IMR-90 (cell line): ENCODE results near the gene USB1. TPM values are rescaled to one million over a fixed set of nuclear protein-coding genes. Genes with fewer than 3 reads are reported as not detected.

Experiments
- ATAC-seq: fragments of 200-7000 bp; cut with Tn5 transposase; 2 replicates; pipeline ENCODE4 v1.9.1; 2020; ENCODE audit warnings: low read depth, mild to moderate bottlenecking, moderate library complexity
- BruUV-seq: library from RNA; stranded (reverse); fragments of 400-500 nt; replicated peaks from 2 replicates; lab custom pipeline; 2021; lab: Mats Ljungman, UMichigan
- CTCF ChIA-PET: fragments of 300-600 bp; formaldehyde crosslinking; extraction: SDS; loops from one replicate; lab custom pipeline; 2021; ENCODE audit warnings: antibody characterized with exemption; lab: Yijun Ruan, JAX
- POLR2A ChIA-PET: fragments of 300-600 bp; sonication (Branson Sonifier 250); formaldehyde crosslinking; loops from one replicate; lab custom pipeline; 2022; ENCODE audit warnings: antibody characterized with exemption; ENCODE audit not compliant: unreplicated experiment; lab: Charles Lee
- DNase-seq: peaks from one replicate; pipeline ENCODE4 v3.0.0; 2013
- H2AFZ ChIP-seq: replicated peaks from 2 replicates; pipeline ENCODE3; 2013; ENCODE audit warnings: low read length, mild to moderate bottlenecking; ENCODE audit not compliant: poor library complexity
- H2AK5ac ChIP-seq: 2 replicates; pipeline ENCODE4 v1.6.1; 2013; ENCODE audit warnings: low read depth, low read length, inconsistent platforms
- H2AK9ac ChIP-seq: replicated peaks from 2 replicates; pipeline ENCODE3; 2013; ENCODE audit warnings: mild to moderate bottlenecking, low read depth, low read length, moderate library complexity; ENCODE audit not compliant: poor library complexity
- H2BK120ac ChIP-seq: 2 replicates; pipeline ENCODE4 v1.6.1; 2013; ENCODE audit warnings: low read depth, low read length, inconsistent platforms
- H2BK15ac ChIP-seq: 3 replicates; pipeline ENCODE4 v1.6.1; 2013; ENCODE audit warnings: low read depth, low read length, inconsistent platforms
- H2BK20ac ChIP-seq: 2 replicates; pipeline ENCODE4 v1.6.1; 2013; ENCODE audit warnings: low read depth, mild to moderate bottlenecking, inconsistent platforms, low read length, moderate library complexity
- H2BK5ac ChIP-seq: 2 replicates; pipeline ENCODE4 v1.6.1; 2013; ENCODE audit warnings: mild to moderate bottlenecking, low read depth, low read length, inconsistent platforms; ENCODE audit not compliant: poor library complexity, severe bottlenecking
- H3K14ac ChIP-seq: replicated peaks from 2 replicates; pipeline ENCODE4 v1.6.1; 2013; ENCODE audit warnings: low read depth, low read length, inconsistent platforms
- H3K18ac ChIP-seq: 2 replicates; pipeline ENCODE4 v1.6.1; 2013; ENCODE audit warnings: low read depth, low read length, control low read depth
- H3K23ac ChIP-seq: 2 replicates; pipeline ENCODE4 v1.6.1; 2013; ENCODE audit warnings: low read depth, low read length, inconsistent platforms
- H3K27ac ChIP-seq: 2 replicates; pipeline ENCODE4 v1.5.1; 2013; ENCODE audit warnings: mild to moderate bottlenecking, control low read depth, low read length; ENCODE audit not compliant: insufficient read depth
- H3K27me3 ChIP-seq: 2 replicates; pipeline ENCODE4 v1.6.1; 2013; ENCODE audit warnings: low read length; ENCODE audit not compliant: control insufficient read depth, insufficient read depth
- H3K36me3 ChIP-seq: 2 replicates; pipeline ENCODE4 v1.6.1; 2013; ENCODE audit warnings: low read length, mixed read lengths; ENCODE audit not compliant: control insufficient read depth, insufficient read depth
- H3K4ac ChIP-seq: 2 replicates; pipeline ENCODE4 v1.6.1; 2013; ENCODE audit warnings: low read depth, low read length, inconsistent platforms
- H3K4me1 ChIP-seq: 2 replicates; pipeline ENCODE4 v1.6.1; 2013; ENCODE audit warnings: low read length, mixed read lengths; ENCODE audit not compliant: control insufficient read depth, insufficient read depth
- H3K4me2 ChIP-seq: 2 replicates; pipeline ENCODE4 v1.6.1; 2013; ENCODE audit warnings: low read depth, mild to moderate bottlenecking, control low read depth, low read length, moderate library complexity
- H3K4me3 ChIP-seq: 2 replicates; pipeline ENCODE4 v1.5.1; 2013; ENCODE audit warnings: low read depth, mild to moderate bottlenecking, control low read depth, low read length, moderate library complexity; ENCODE audit not compliant: insufficient read depth
- H3K56ac ChIP-seq: 2 replicates; pipeline ENCODE4 v1.6.1; 2013; ENCODE audit warnings: low read length, inconsistent platforms; ENCODE audit not compliant: insufficient read depth; ENCODE audit errors: extremely low read depth
- H3K79me1 ChIP-seq, 2 experiments: 2 replicates each; pipeline ENCODE4 v1.6.1; 2013; ENCODE audit warnings: low read length in 2 of 2, inconsistent platforms in 1 of 2, low read depth in 1 of 2
- H3K9ac ChIP-seq: 2 replicates; pipeline ENCODE4 v1.6.1; 2013; ENCODE audit warnings: low read depth, low read length, control low read depth
- H3K9me1 ChIP-seq: 2 replicates; pipeline ENCODE4 v1.6.1; 2013; ENCODE audit warnings: low read length, inconsistent platforms; ENCODE audit not compliant: insufficient read depth
- H3K9me3 ChIP-seq: 2 replicates; pipeline ENCODE4 v1.6.1; 2013; ENCODE audit warnings: low read length; ENCODE audit not compliant: control insufficient read depth, insufficient read depth
- H4K20me1 ChIP-seq: 2 replicates; pipeline ENCODE4 v1.6.1; 2013; ENCODE audit warnings: low read length, inconsistent platforms; ENCODE audit not compliant: insufficient read depth
- H4K5ac ChIP-seq: 2 replicates; pipeline ENCODE4 v1.6.1; 2013; ENCODE audit warnings: mild to moderate bottlenecking, low read depth, low read length, control low read depth
- H4K8ac ChIP-seq, 2 experiments: 2 replicates each; pipeline ENCODE4 v1.6.1; 2013; ENCODE audit warnings: low read depth in 2 of 2, low read length in 2 of 2, control low read depth in 1 of 2, inconsistent platforms in 1 of 2
- H4K91ac ChIP-seq: 2 replicates; pipeline ENCODE4 v1.6.1; 2013; ENCODE audit warnings: low read depth, low read length, inconsistent platforms; ENCODE audit not compliant: insufficient read depth
- BHLHE40 ChIP-seq: fragments of 150-350 bp; IDR thresholded peaks from 2 replicates; pipeline ENCODE4 v1.6.1; 2016; ENCODE audit warnings: mild to moderate bottlenecking, low read depth, low read length
- CHD1 ChIP-seq: IDR thresholded peaks from 2 replicates; pipeline ENCODE4 v1.6.1; 2012; ENCODE audit warnings: low read depth, low read length, improper control_type of control experiment
- FOS ChIP-seq: fragments of 150-350 bp; IDR thresholded peaks from 2 replicates; pipeline ENCODE4 v1.6.1; 2016; ENCODE audit warnings: low read depth, low read length
- MAFK ChIP-seq: IDR thresholded peaks from 2 replicates; pipeline ENCODE4 v1.6.1; 2012; ENCODE audit warnings: low read depth, low read length, improper control_type of control experiment
- MAZ ChIP-seq: IDR thresholded peaks from 2 replicates; pipeline ENCODE4 v1.6.1; 2012; ENCODE audit warnings: low read depth, mild to moderate bottlenecking, low read length, improper control_type of control experiment, moderate library complexity, borderline replicate concordance
- MXI1 ChIP-seq: IDR thresholded peaks from 2 replicates; pipeline ENCODE4 v1.6.1; 2012; ENCODE audit warnings: low read depth, mild to moderate bottlenecking, low read length, moderate library complexity, borderline replicate concordance
- NFE2L2 ChIP-seq: fragments of 150-350 bp; IDR thresholded peaks from 2 replicates; pipeline ENCODE4 v1.6.1; 2016; ENCODE audit warnings: low read depth, mild to moderate bottlenecking, low read length
- POLR2A ChIP-seq: IDR thresholded peaks from 2 replicates; pipeline ENCODE4 v1.6.1; 2012; ENCODE audit warnings: mild to moderate bottlenecking, low read depth, low read length
- RAD21 ChIP-seq: IDR thresholded peaks from 2 replicates; pipeline ENCODE4 v1.6.1; 2012; ENCODE audit warnings: low read length, improper control_type of control experiment
- RCOR1 ChIP-seq: IDR thresholded peaks from 2 replicates; pipeline ENCODE4 v1.6.1; 2012; ENCODE audit warnings: mild to moderate bottlenecking, low read length, improper control_type of control experiment; ENCODE audit not compliant: insufficient replicate concordance
- SMC3 ChIP-seq: fragments of 150-350 bp; IDR thresholded peaks from 2 replicates; pipeline ENCODE4 v1.6.1; 2016; ENCODE audit warnings: low read depth, mild to moderate bottlenecking, antibody characterized with exemption, low read length, moderate library complexity
- WGBS, 2 experiments: methylation state at CpG; one replicate each; pipeline versions ENCODE4 v1.1.5 to v1.1.7; 2013; ENCODE audit warnings: missing lambda C conversion rate in 2 of 2; ENCODE audit not compliant: insufficient read length in 1 of 2; ENCODE audit errors: extremely low coverage in 2 of 2; 5-methylcytosine and 5-hydroxymethylcytosine counted together
- dilution Hi-C: fragments of 300-500 bp; cut with HindIII; formaldehyde crosslinking; loops from one replicate; pipeline ENCODE4 v1.14.3; 2018; ENCODE audit warnings: low sequenced_read_pairs; ENCODE audit not compliant: unreplicated experiment
- in situ Hi-C: fragments of 300-500 bp; cut with MboI; formaldehyde crosslinking; loops from 3 replicates; pipeline ENCODE4 v1.14.3; 2019; ENCODE audit warnings: low sequenced_read_pairs, inconsistent platforms, mixed read lengths
- intact Hi-C: fragments of 100-400 bp; cut with micrococcal nuclease; formaldehyde crosslinking; loops from 2 replicates; pipeline ENCODE4 v1.10.0; 2022
- polyA plus RNA-seq, 3 experiments: library from polyadenylated mRNA; depleted of rRNA; stranded (reverse); fragments of >200 nt; gene quantifications; 2 replicates each; pipeline ENCODE4 v1.2.3, GENCODE V29; 2012; ENCODE audit warnings: low replicate concordance in 1 of 3
- total RNA-seq: library from RNA; depleted of rRNA; stranded (reverse); fragments of >200 nt; gene quantifications from 2 replicates; pipeline ENCODE4 v1.2.3, GENCODE V29; 2012
- TF ChIP-seq, protein P1 (sequence below): fragments of 150-350 bp; IDR thresholded peaks from 2 replicates; pipeline ENCODE4 v1.6.1; 2016; ENCODE audit warnings: low read depth, mild to moderate bottlenecking, low read length, moderate library complexity, borderline replicate concordance

The USB1 gene
- total and polyA plus RNA-seq, 2 of the 4 experiments (the other 2 are of a cell fraction) = 45.9 to 94.9 TPM

DNA sequence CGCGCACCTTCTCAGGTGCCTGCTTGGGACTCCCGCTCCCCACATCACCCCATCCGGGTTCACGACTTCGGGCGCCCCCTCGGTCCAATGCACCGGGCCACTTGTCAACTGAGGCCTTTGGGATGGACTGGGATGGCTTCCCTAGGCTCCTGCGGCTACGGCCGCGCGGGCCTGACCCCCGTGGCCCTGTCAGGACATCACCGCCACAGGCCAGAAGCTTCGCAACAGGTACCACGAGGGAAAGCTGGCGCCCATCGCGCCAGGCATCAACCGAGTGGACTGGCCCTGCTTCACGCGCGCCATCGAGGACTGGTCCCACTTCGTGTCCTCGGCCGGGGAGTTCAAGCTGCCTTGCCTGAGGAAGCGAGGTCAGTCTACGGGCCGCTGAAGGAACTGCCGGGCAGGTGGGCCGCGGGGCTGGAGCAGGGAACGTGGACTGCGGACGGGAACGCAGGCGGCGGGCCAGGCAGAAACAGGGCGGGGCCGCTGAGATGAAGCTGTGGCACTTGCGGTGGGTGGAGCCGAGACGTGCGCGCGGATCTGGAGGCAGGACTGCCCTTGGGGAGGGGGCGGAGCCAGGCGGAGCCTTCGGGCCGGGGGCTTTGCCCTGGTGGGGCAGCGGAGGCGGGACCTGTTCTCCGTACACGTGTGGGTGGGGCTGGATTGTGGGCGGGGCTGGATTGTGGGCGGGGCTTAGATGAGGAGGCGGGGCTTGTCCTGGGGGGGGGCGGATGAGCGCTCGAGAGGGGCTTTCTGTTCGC is 16.6 kb upstream of the USB1 start (continued):
- TF ChIP-seq MAZ (no peak), FOS (no peak)

DNA sequence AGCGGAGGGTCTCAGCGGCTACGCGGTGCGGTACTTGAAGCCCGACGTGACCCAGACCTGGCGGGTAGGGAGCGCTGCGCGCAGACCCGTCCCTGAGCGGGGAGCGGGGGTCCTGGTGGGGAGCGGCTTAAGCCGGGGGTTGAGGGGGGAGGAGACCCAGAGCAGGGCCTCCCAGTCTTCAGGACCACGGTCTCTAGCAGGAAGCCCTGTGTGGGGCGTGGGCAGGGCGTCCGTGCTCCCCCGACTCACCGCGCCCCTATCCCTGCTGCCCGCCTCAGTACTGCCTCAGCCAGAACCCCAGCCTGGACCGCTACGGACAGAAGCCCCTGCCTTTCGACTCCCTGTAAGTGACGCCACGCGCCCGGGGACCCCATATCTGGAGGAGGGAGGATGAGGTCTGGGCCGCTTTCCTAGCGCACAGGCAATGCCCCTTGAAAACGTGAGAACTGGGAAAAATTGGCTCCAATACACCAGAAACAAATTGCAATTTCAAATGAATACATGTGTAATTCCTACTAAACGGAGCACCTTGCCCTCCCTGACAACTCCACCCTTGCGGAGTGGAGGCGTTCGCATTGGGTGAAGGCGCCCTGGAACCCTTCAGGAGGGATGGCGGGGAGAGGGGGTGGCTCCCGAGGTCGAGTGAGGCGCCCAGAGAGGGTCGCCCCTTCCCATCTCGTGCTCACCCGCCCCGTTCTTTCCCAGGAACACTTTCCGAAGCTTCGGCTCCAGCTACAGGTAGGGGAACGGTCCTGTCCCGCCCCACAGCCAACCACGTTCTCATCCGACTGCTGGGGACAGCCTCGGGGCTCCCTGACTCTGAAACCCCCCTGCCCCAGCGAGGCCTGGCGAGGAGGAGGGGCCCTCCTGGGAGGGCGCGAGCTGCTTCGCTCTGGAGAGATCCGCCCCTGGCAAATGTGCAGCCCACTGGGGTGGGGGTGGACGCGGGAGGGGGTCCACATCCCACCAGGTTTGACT is 15.7 kb upstream of the USB1 start:
- Histone ChIP-seq H4K91ac (no peak overlapping the region), H2BK5ac (no peak overlapping the region), H3K27ac (no peak overlapping the region), H3K9ac (no peak overlapping the region), H2AK5ac (no peak overlapping the region), H3K79me1 (no peaks in the 10 kb centered on the region), H3K14ac (no peak overlapping the region), H3K18ac (no peak overlapping the region), H3K9me1 (no peaks in the 10 kb centered on the region), H3K4me2 (peak overlapping the region; percentile 74), H4K20me1 (no peaks in the 10 kb centered on the region; the same call in 1 of the 2 replicates), H3K9me3 (no peaks in the 10 kb centered on the region), H3K23ac (no peak overlapping the region), H2BK15ac (no peak overlapping the region), H3K56ac (no peak overlapping the region), H2BK120ac (no peak overlapping the region), H2AFZ (peak overlapping the region; percentile 91), H4K5ac (no peak overlapping the region), H3K27me3 (peaks cover 43% of the 10 kb centered on the region), H2BK20ac (no peak overlapping the region), H3K4me1 (peaks cover 2% of the 10 kb centered on the region; the same call in 1 of the 2 replicates), H2AK9ac (peak overlapping the region; percentile 42), H4K8ac (no peak overlapping the region), H3K36me3 (no peaks in the 10 kb centered on the region), H3K4ac (no peak overlapping the region), H3K4me3 (peak overlapping the region; percentile 48)
- ATAC-seq (peak; percentile 59), DNase-seq (no peak)
- WGBS, 2 experiments = 17% methylated on average over 7 of the region's 62 CpGs; no CpG with 5 or more reads in 1 of the 2 experiments
- ChIA-PET POLR2A (no interaction called here), CTCF (no interaction called here)
- in situ Hi-C loops = no loop called here
- intact Hi-C loops = no loop called here
- dilution Hi-C loops = no loop called here
- no TSS peak for BruUV-seq
- TF ChIP-seq RAD21 (no peak), MXI1 (no peak), NFE2L2 (no peak), POLR2A (no peak), SMC3 (no peak), MAFK (no peak), BHLHE40 (no peak), RCOR1 (no peak), CHD1 (no peak)
- TF ChIP-seq, protein P1, sequence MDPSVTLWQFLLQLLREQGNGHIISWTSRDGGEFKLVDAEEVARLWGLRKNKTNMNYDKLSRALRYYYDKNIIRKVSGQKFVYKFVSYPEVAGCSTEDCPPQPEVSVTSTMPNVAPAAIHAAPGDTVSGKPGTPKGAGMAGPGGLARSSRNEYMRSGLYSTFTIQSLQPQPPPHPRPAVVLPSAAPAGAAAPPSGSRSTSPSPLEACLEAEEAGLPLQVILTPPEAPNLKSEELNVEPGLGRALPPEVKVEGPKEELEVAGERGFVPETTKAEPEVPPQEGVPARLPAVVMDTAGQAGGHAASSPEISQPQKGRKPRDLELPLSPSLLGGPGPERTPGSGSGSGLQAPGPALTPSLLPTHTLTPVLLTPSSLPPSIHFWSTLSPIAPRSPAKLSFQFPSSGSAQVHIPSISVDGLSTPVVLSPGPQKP = no peak
